ENCODE results near the gene THAP8. TPM values are rescaled to one million over a fixed set of nuclear protein-coding genes. Genes with fewer than 3 reads are reported as not detected.

Gene THAP8
- total RNA-seq, 1 experiment from 2014 or later, result 5.4 TPM

DNA sequence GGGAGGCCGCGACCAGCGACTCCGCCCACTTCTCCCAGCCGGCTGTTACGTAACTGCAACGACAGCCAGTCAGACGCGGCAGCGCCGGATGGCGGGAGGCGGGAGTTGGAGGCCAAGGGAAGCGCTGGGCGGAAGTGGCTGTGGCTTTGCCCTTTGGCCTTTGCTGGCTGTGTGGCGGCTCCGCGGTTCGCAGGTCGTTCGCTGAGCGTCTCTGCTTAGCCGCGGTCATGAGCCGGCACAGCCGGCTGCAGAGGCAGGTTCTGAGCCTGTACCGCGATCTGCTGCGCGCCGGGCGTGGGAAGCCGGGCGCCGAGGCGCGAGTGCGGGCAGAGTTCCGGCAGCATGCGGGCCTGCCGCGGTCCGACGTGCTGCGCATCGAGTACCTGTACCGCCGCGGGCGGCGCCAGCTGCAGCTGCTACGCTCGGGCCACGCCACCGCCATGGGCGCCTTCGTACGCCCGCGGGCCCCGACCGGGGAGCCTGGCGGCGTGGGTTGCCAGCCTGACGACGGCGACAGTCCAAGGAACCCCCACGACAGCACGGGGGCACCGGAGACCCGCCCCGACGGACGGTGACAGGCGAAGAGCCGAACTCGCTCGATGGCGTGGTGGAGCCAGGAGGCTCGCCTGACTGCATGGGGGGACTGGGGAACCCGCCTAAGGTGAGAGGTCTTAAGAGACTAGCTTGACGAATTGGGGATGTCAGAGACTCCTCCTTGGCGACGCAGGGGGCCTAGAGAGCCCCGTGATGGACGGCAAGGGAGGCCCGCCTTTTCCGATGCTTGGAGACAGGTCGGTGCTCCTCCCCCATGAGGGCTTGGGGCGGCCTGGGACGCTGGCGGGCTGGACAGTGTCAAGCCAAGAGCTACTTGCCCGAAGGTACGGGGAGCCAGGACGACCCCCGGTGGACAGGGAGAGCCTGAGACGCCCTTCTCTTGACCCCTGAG is 58.8 kb downstream of the THAP8 start, which contains the start of gene SDHAF1:
TSS of gene SDHAF1 (plus strand) at position 141 of the 946 bp plus-strand sequence. CDS start at position 228, 87 bp downstream.
- DNase-seq, result peak; percentile 96
- Mint-ChIP-seq H3K27me3 (ENCODE audit: low read depth) (peaks cover 13% of the 10 kb centered on the region), H3K4me3 (peak within 1 kb of the TSS; percentile 83 to 89), H3K4me1 (peaks cover 15 to 19% of the 10 kb centered on the region in 2 experiments), H3K36me3 (ENCODE audit: insufficient read depth in 1 of 3, low read depth in 3 of 3) (peaks cover 5 to 12% (median 5%) of the 10 kb centered on the region in 3 experiments), H3K27ac (peak within 1 kb of the TSS; percentile 80 to 90 (median 86); a peak in 4 of 7 replicates), H3K9me3 (no peaks in the 10 kb centered on the region; a peak in 1 of 5 replicates)
- Histone ChIP-seq H4K20me1 (ENCODE audit: control insufficient read depth, insufficient read depth, insufficient read length) (peaks cover 3% of the 10 kb centered on the region), H3K9ac (ENCODE audit: extremely low read depth, insufficient read length, low read length) (peak within 1 kb of the TSS; percentile 23), H2AFZ (ENCODE audit: low read length) (no peak within 1 kb of the TSS), H3K4ac (ENCODE audit: low read depth, low read length) (no peak within 1 kb of the TSS), H3K56ac (ENCODE audit: insufficient read length, low read depth, low read length) (no peak within 1 kb of the TSS), H3K23ac (ENCODE audit: insufficient read length, low read depth, low read length) (no peak within 1 kb of the TSS), H4K5ac (ENCODE audit: insufficient read length, low read depth, low read length) (no peak within 1 kb of the TSS), H3K23me2 (ENCODE audit: insufficient read length, low read depth, low read length, poor library complexity, severe bottlenecking) (peaks cover 6% of the 10 kb centered on the region), H2AK5ac (ENCODE audit: insufficient read length, low read length) (no peak within 1 kb of the TSS), H3K27me3 (ENCODE audit: insufficient read depth, low read length) (no peaks in the 10 kb centered on the region), H3T11ph (ENCODE audit: low read length) (no peak within 1 kb of the TSS), H3K4me1 (ENCODE audit: insufficient read depth, low read length) (no peaks in the 10 kb centered on the region), H3K18ac (ENCODE audit: insufficient read length, low read depth, low read length) (no peak within 1 kb of the TSS), H2BK5ac (ENCODE audit: insufficient read length, low read length) (no peak within 1 kb of the TSS), H2BK20ac (ENCODE audit: low read depth, low read length, poor library complexity, severe bottlenecking) (no peak within 1 kb of the TSS), H2BK15ac (ENCODE audit: low read depth, low read length) (no peak within 1 kb of the TSS), H2BK120ac (ENCODE audit: low read depth, low read length, poor library complexity, severe bottlenecking) (no peak within 1 kb of the TSS), H3K14ac (ENCODE audit: insufficient read depth, low read length) (no peak within 1 kb of the TSS; the same call in 1 of the 2 replicates), H2BK12ac (ENCODE audit: insufficient read length, low read depth, low read length) (no peak within 1 kb of the TSS), H3K4me2 (ENCODE audit: insufficient read depth, insufficient read length, low read length) (peak within 1 kb of the TSS; percentile 52), H3K79me1 (ENCODE audit: insufficient read depth, low read depth, low read length, poor library complexity, severe bottlenecking) (no peaks in the 10 kb centered on the region), H4K91ac (ENCODE audit: insufficient read length, low read depth, low read length) (no peak within 1 kb of the TSS), H3K79me2 (ENCODE audit: insufficient read depth, low read length) (no peaks in the 10 kb centered on the region), H4K8ac (replicated peaks; ENCODE audit: insufficient read length, low read depth, low read length) (no peak within 1 kb of the TSS), H3K27ac (ENCODE audit: insufficient read length, low read depth, low read length) (no peak within 1 kb of the TSS), H3K9me3 (ENCODE audit: control insufficient read depth, low read depth, low read length) (no peaks in the 10 kb centered on the region)
- no CpG with 5 or more reads among the region's 97 CpGs for WGBS (ENCODE audit: extremely low coverage, insufficient read length, low lambda C conversion rate)
- TF ChIP-seq, protein P1, sequence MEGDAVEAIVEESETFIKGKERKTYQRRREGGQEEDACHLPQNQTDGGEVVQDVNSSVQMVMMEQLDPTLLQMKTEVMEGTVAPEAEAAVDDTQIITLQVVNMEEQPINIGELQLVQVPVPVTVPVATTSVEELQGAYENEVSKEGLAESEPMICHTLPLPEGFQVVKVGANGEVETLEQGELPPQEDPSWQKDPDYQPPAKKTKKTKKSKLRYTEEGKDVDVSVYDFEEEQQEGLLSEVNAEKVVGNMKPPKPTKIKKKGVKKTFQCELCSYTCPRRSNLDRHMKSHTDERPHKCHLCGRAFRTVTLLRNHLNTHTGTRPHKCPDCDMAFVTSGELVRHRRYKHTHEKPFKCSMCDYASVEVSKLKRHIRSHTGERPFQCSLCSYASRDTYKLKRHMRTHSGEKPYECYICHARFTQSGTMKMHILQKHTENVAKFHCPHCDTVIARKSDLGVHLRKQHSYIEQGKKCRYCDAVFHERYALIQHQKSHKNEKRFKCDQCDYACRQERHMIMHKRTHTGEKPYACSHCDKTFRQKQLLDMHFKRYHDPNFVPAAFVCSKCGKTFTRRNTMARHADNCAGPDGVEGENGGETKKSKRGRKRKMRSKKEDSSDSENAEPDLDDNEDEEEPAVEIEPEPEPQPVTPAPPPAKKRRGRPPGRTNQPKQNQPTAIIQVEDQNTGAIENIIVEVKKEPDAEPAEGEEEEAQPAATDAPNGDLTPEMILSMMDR (conservative IDR thresholded peaks at IDR 0.05), result no peak; the same call in 2 of the 3 replicates
